Raji (cell line): ENCODE measurements around the gene SURF2.
A peak's percentile ranks its signal among the peaks of the same experiment; 100 is the strongest.

Experiments used
- POLR2A ChIP-seq: IDR thresholded peaks from 2 replicates; pipeline ENCODE4 v1.6.1; 2011; ENCODE audit warnings: low read depth, low read length, control low read depth; ENCODE audit not compliant: insufficient read depth

Gene SURF2

GRCh38 chr9:133367221-133367620, 10.9 kb downstream of the SURF2 start:
- TF ChIP-seq POLR2A, result no peak

DNA sequence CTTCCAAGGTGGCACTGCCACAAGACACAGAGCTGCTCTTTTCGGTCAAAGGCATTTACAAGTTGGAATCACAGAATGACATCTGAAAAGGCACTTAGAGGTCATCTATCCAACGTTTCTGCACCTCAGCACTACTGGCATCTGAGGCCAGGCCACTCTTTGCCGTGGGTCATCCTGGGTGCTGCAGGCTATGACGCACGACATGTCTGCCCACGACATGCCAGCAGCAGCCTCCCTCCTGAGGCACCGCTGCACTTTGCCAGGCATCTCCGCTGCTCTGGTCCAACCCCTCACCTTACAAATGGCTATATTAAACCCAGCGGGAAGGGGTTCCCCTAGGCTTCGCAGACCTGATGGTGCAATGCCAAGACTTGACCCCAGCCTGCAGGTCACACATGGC, 11.4 kb downstream of the SURF2 start:
- TF ChIP-seq POLR2A, result no peak

GRCh38 chr9:133368249-133368881, 12.0 kb downstream of the SURF2 start:
- no peak for TF ChIP-seq POLR2A

- no peak for TF ChIP-seq POLR2A
Observed at GRCh38 chr9:133369422-133369821, 13.1 kb downstream of the SURF2 start.

GRCh38 chr9:133369933-133370332, 13.6 kb downstream of the SURF2 start:
- TF ChIP-seq POLR2A, result no peak

DNA sequence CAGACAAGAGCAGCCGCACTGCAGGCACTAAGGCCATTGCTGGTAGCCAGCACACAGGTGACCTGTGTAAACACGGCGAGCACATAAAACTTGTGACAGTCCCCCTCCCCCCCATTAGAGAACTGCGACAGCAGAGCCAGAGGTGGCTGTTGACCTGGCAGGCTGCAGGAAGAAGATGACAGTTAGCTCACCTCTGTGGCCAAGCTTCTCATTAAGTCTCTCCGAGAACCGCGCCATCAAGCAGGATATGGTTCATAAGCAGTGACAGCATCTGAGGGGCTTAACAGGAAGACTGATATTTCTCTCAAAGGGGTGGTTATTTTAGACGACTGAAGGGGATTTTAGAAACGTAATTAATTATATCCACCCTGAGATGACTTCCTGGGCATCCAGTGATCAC, 14.3 kb downstream of the SURF2 start:
- TF ChIP-seq POLR2A, result no peak

- TF ChIP-seq POLR2A, result no peak
Observed at GRCh38 chr9:133371261-133371711, 14.9 kb downstream of the SURF2 start.

DNA sequence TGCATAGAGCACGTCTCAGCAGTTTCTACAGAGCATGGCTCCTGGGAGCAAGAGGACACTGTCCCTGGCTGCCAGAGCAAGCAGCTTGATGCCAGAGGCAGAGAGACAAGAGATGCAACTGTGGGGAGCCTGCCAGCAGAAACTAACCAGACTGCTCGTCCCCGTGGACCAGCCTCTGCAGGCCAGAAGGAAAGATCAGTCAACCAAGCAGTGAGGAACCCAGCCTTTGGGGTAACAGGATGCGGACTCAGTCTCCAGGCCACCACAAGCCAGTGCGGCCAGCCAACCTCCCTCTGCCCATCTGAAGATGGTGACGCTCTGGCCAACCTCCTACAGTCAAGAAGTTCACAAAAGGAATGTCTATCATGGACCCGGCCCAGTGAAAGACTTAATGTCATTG, 15.8 kb downstream of the SURF2 start:
- no peak for TF ChIP-seq POLR2A

DNA sequence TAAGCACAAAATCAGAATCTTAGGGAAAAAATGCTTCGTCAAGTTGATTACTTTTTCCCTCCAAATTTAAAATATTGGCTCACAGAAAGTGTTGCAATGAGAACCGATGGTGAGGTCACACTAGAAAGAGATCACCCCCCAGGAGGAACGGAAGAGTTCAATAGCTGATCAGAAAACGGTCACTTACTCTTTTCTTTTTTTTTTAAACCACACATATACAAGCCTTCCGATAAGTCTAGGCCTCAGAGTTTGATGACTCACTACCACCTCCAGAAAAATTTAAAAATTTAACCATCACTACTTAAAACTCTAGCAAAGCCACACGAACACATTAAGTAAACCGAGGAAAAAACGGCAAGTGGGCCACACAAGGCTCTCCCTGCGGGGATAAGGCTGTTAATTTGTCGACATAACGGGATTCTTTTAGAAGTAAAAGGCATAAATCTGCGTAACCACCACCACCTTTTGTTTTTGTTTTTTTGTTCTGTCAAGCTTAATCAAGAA, 18.3 kb downstream of the SURF2 start:
- no peak for TF ChIP-seq POLR2A

DNA sequence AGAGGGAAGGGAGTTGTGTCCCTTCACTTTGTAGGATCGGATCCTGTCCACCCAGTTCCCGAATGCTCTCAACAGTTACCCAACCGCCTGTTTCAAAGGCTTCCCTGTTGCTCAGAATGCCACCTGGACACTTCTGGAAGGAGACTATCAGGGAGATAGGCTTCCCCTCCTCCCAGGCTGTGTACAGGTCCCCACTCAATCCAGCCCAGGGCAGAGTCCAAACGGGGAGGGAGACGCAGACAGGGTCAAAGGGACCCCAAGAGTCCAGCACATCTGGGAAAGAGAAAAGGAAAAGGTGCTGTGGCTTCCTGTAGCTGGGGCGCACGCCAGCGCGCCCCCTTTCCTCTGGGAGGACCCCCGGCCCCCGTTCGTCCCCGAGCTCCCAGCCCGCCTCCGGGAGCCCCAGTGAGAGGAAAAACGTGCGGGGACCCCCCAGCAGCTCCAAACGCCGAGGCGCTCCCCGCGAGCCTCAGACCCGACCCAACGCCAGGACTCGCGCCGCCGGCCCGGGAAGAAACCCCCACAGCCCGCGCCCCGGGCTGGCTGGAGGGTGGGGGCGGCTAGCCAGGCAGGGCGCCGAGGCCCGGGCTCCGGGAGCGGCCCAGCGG, 18.9 kb downstream of the SURF2 start:
- TF ChIP-seq POLR2A, result no peak

- TF ChIP-seq POLR2A, result peak; percentile 82
Observed at GRCh38 chr9:133375724-133376654, 19.6 kb downstream of the SURF2 start, which contains the start of the genes STKLD1 and SURF4. Gene STKLD1, plus strand, starts transcription at chr9:133376366. Its CDS starts 108 bp downstream, at chr9:133376474. Gene SURF4, minus strand, starts transcription at chr9:133376060. Its CDS starts 91 bp downstream, at chr9:133375969.

- no peak for TF ChIP-seq POLR2A
Observed at GRCh38 chr9:133377721-133378216, 21.4 kb downstream of the SURF2 start.

DNA sequence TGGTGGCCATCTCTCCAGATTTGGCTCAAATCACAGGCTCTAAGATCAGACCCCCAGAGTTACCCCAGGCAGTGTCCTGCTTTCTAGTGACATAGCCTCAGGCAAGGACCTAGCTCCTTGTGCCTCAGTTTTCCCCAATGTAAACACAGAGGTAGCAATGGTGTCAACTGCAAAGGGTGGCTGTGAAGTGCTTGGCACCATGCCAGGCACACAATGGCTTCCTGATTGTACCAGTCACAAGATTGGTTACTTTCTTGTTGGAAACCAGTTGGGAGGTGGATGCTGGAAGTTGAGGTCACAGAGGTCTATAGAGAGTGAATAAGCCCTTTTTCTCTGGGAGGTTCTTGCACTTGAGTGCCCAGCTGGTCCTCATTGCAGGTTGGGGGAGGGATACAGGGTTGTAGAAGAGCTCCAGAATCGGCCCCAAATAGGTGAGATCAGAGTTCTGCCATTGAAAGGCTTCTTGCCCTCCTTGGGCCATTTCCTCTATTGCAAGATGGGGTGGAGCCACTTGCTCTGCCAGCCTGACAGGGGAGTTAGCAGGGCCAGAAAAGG, 22.1 kb downstream of the SURF2 start:
- TF ChIP-seq POLR2A, result no peak

GRCh38 chr9:133379153-133380086, 23.1 kb downstream of the SURF2 start:
- TF ChIP-seq POLR2A, result no peak
